Ishikawa (cell line): ENCODE data around the gene ADISSP.

Source experiments
- EGR1 ChIP-seq: IDR thresholded peaks from 2 replicates; pipeline ENCODE4 v1.6.1; 2012
- FOXM1 ChIP-seq: IDR thresholded peaks from 2 replicates; pipeline ENCODE4 v1.6.1; 2012; ENCODE audit warnings: low read depth, borderline replicate concordance
- TCF12 ChIP-seq: IDR thresholded peaks from 2 replicates; pipeline ENCODE4 v1.6.1; 2012; ENCODE audit warnings: low read depth

GRCh38 chr20:3705970-3706739 is 61.4 kb downstream of the ADISSP start:
- no peak for TF ChIP-seq FOXM1
- no peak for TF ChIP-seq EGR1
- TF ChIP-seq TCF12 = no peak
